Measurements from ENCODE around the gene TARBP1.

Gene TARBP1

GRCh38 chr1:234437423-234438171 is 41.4 kb downstream of the TARBP1 start:
- Histone ChIP-seq H3K4me3 (replicated peaks; ENCODE audit: low read depth, low read length) (no peak overlapping the region), H3K36me3 (ENCODE audit: control insufficient read depth, insufficient read depth, low read length) (no peaks in the 10 kb centered on the region; the same call in none of the 2 replicates), H3K27me3 (replicated peaks; ENCODE audit: control insufficient read depth, insufficient read depth, low read length) (no peaks in the 10 kb centered on the region)
- no peak for TF ChIP-seq CTCF (IDR thresholded peaks at IDR 0.05; ENCODE audit: insufficient read depth, low read length, poor library complexity, severe bottlenecking)
- no peak for DNase-seq (ENCODE audit: extremely low read depth, insufficient read length)

- no peak for TF ChIP-seq CTCF (IDR thresholded peaks at IDR 0.05; ENCODE audit: insufficient read depth, low read length, poor library complexity, severe bottlenecking)
- H3K36me3 ChIP-seq (ENCODE audit: control insufficient read depth, insufficient read depth, low read length), result no peaks in the 10 kb centered on the region; the same call in 1 of the 2 replicates
- no peak for DNase-seq (ENCODE audit: extremely low read depth, insufficient read length)
These were observed 43.4 kb downstream of the TARBP1 start for GRCh38 chr1:234435620-234436019.

GRCh38 chr1:234434706-234435105 is 44.3 kb downstream of the TARBP1 start:
- DNase-seq (ENCODE audit: extremely low read depth, insufficient read length), result no peak

More at GRCh38 chr1:234435620-234436019, 43.4 kb downstream of the TARBP1 start:
- no peak overlapping the region for H3K4me3 ChIP-seq (replicated peaks; ENCODE audit: low read depth, low read length)
- H3K27me3 ChIP-seq (replicated peaks; ENCODE audit: control insufficient read depth, insufficient read depth, low read length), result no peaks in the 10 kb centered on the region

GRCh38 chr1:234433563-234434285 is 45.3 kb downstream of the TARBP1 start:
- H3K27me3 ChIP-seq (replicated peaks; ENCODE audit: control insufficient read depth, insufficient read depth, low read length), result no peaks in the 10 kb centered on the region
- H3K36me3 ChIP-seq (ENCODE audit: control insufficient read depth, insufficient read depth, low read length), result peaks cover 5% of the 10 kb centered on the region
- H3K4me3 ChIP-seq (replicated peaks; ENCODE audit: low read depth, low read length), result no peak overlapping the region
- no peak for TF ChIP-seq CTCF (IDR thresholded peaks at IDR 0.05; ENCODE audit: insufficient read depth, low read length, poor library complexity, severe bottlenecking)
- DNase-seq (ENCODE audit: extremely low read depth, insufficient read length), result no peak

More at GRCh38 chr1:234434706-234435105, 44.3 kb downstream of the TARBP1 start:
- no peak for TF ChIP-seq CTCF (IDR thresholded peaks at IDR 0.05; ENCODE audit: insufficient read depth, low read length, poor library complexity, severe bottlenecking)
- Histone ChIP-seq H3K36me3 (ENCODE audit: control insufficient read depth, insufficient read depth, low read length) (peaks cover 5% of the 10 kb centered on the region), H3K27me3 (replicated peaks; ENCODE audit: control insufficient read depth, insufficient read depth, low read length) (no peaks in the 10 kb centered on the region), H3K4me3 (replicated peaks; ENCODE audit: low read depth, low read length) (no peak overlapping the region)

GRCh38 chr1:234431255-234431654 is 47.7 kb downstream of the TARBP1 start:
- Histone ChIP-seq H3K27me3 (replicated peaks; ENCODE audit: control insufficient read depth, insufficient read depth, low read length) (no peaks in the 10 kb centered on the region), H3K4me3 (replicated peaks; ENCODE audit: low read depth, low read length) (no peak overlapping the region), H3K36me3 (ENCODE audit: control insufficient read depth, insufficient read depth, low read length) (peaks cover 8% of the 10 kb centered on the region)
- no peak for TF ChIP-seq CTCF (IDR thresholded peaks at IDR 0.05; ENCODE audit: insufficient read depth, low read length, poor library complexity, severe bottlenecking)
- no peak for DNase-seq (ENCODE audit: extremely low read depth, insufficient read length)

Data from GM06990 (cell line).